HT1080 (cell line): ENCODE data around the gene PRRX1. TPM values are rescaled to one million over a fixed set of nuclear protein-coding genes. Genes with fewer than 3 reads are reported as not detected.

Experiments
- DNase-seq: peaks from one replicate; pipeline ENCODE4 v3.0.0-alpha.2; 2015; ENCODE audit warnings: low read depth
- polyA plus RNA-seq, 2 experiments: library from polyadenylated mRNA; depleted of rRNA; stranded (reverse); fragments of >200 nt; gene quantifications; 2 replicates each; pipeline ENCODE4 v1.2.3, GENCODE V29; 2015
- total RNA-seq: library from RNA; depleted of rRNA; stranded (reverse); fragments of >200 nt; shearing (Covaris generic); gene quantifications from 2 replicates; pipeline ENCODE4 v1.2.3, GENCODE V29; 2014; rRNA removed

Gene PRRX1
- not detected in 2 replicates for total RNA-seq
- polyA plus RNA-seq (2015; cell fraction: cytosol; rRNA removed): 0.14 TPM in 1 of 2 replicates, not detected in the other
- polyA plus RNA-seq (2015; cell fraction: nucleus; rRNA removed): 0.08 TPM in 1 of 2 replicates, not detected in the other

- DNase-seq: no peak
These were observed at the start of gene PRRX1 for GRCh38 chr1:170664093-170664827. PRRX1 (plus strand) TSS chr1:170664131; CDS start chr1:170664219, 88 bp downstream.

- no peak for DNase-seq
These were observed 46.2 kb upstream of the PRRX1 start for GRCh38 chr1:170617591-170618330.

- peak; percentile 2 for DNase-seq
These were observed 45.5 kb upstream of the PRRX1 start for GRCh38 chr1:170618421-170618820.

- peak; percentile 78 for DNase-seq
These were observed 44.5 kb upstream of the PRRX1 start for GRCh38 chr1:170619241-170620028.

GRCh38 chr1:170620164-170620563, 43.8 kb upstream of the PRRX1 start:
- DNase-seq: no peak

GRCh38 chr1:170623171-170623570, 40.8 kb upstream of the PRRX1 start:
- peak; percentile 91 for DNase-seq

GRCh38 chr1:170624146-170624545, 39.8 kb upstream of the PRRX1 start:
- no peak for DNase-seq

GRCh38 chr1:170630977-170631376, 33.0 kb upstream of the PRRX1 start:
- no peak for DNase-seq

- peak; percentile 8 for DNase-seq
These were observed 29.6 kb upstream of the PRRX1 start for GRCh38 chr1:170634293-170634692.

GRCh38 chr1:170634824-170635410, 29.0 kb upstream of the PRRX1 start:
- DNase-seq: peak; percentile 36

- no peak for DNase-seq
These were observed 23.4 kb upstream of the PRRX1 start for GRCh38 chr1:170640581-170640980.

GRCh38 chr1:170657275-170657853, 6.6 kb upstream of the PRRX1 start:
- DNase-seq: no peak

GRCh38 chr1:170659399-170660035, 4.4 kb upstream of the PRRX1 start:
- no peak for DNase-seq

- DNase-seq: no peak
These were observed 3.6 kb upstream of the PRRX1 start for GRCh38 chr1:170660281-170660713.

- DNase-seq: no peak
These were observed 2.9 kb upstream of the PRRX1 start for GRCh38 chr1:170660871-170661645.

- no peak for DNase-seq
These were observed 2.1 kb upstream of the PRRX1 start for GRCh38 chr1:170661646-170662411.

- DNase-seq: no peak
These were observed 1.1 kb upstream of the PRRX1 start for GRCh38 chr1:170662561-170663403.
